ENCODE data around the gene SLC9A9. TPM values are rescaled to one million over a fixed set of nuclear protein-coding genes. Genes with fewer than 3 reads are reported as not detected.

SLC9A9 gene
- total and polyA plus RNA-seq, 10 of the 15 experiments (the other 5 are each of a cell fraction or from before 2014, with no cell fraction given): 3.5 to 14.2 (median 9.3) TPM

GRCh38 chr3:143288944-143289343 is 559.3 kb downstream of the SLC9A9 start:
- in situ Hi-C loops (cut with MboI): no loop called here
- no peaks in the 10 kb centered on the region for H3K36me3 ChIP-seq (ENCODE audit: control insufficient read depth in 2 of 2, insufficient read depth in 2 of 2, low read length in 1 of 2)
- BruUV-seq (replicated peaks): no TSS peak
- no peaks in the 10 kb centered on the region for H3K27me3 ChIP-seq (replicated peaks in 1 of 2; ENCODE audit: control insufficient read depth in 2 of 2, insufficient read depth in 2 of 2, low read length in 1 of 2)
- H3K4me3 ChIP-seq: no peak overlapping the region
- no peak overlapping the region for H3K4me2 ChIP-seq (ENCODE audit: control insufficient read depth, insufficient read depth)
- CTCF ChIA-PET: interaction anchor here (0.8 to 1.3 kb wide), 3 partner anchors 10 to 220 kb away, joined by 3 to 5 read pairs (median 5); no protein-coding TSS in a partner anchor
- H3K27ac ChIP-seq (ENCODE audit: control insufficient read depth, insufficient read depth): no peak overlapping the region
- DNase-seq (ENCODE audit: low read depth, low spot score) (no peak), ATAC-seq (no peak), FAIRE-seq (no peak)
- no peak overlapping the region for H2AFZ ChIP-seq (ENCODE audit: control insufficient read depth, low read depth, low read length)
- POLR2A ChIA-PET: no interaction called here
- RAD21 ChIA-PET (ENCODE audit: unreplicated experiment): no interaction called here
- SMC1A ChIA-PET (ENCODE audit: uncharacterized antibody, unreplicated experiment): interaction anchor here (0.6 to 1.1 kb wide), 3 partner anchors 10 to 105 kb away, joined by 3 to 4 read pairs (median 3); no protein-coding TSS in a partner anchor
- H3K4me1 ChIP-seq (ENCODE audit: control insufficient read depth, insufficient read depth, low read length): no peaks in the 10 kb centered on the region; the same call in 1 of the 2 replicates
- no peaks in the 10 kb centered on the region for H4K20me1 ChIP-seq (ENCODE audit: control insufficient read depth, insufficient read depth)
- intact Hi-C loops (cut with micrococcal nuclease; ENCODE audit: unreplicated experiment): no loop called here
- no peaks in the 10 kb centered on the region for H3K9me3 ChIP-seq (replicated peaks; ENCODE audit: control insufficient read depth, insufficient read depth, low read length)
- no peaks in the 10 kb centered on the region for H3K79me2 ChIP-seq (ENCODE audit: control insufficient read depth, insufficient read depth, low read length)
- no peak overlapping the region for H3K9ac ChIP-seq (ENCODE audit: control insufficient read depth, insufficient read depth, low read length)
- TF ChIP-seq KAT2A (conservative IDR thresholded peaks at IDR 0.05; ENCODE audit: control insufficient read depth, low read depth, low read length) (no peak), WRNIP1 (IDR thresholded peaks at IDR 0.05; ENCODE audit: borderline replicate concordance, low read depth, low read length) (no peak), ZBTB11 (CRISPR knock-in tag; IDR thresholded peaks at IDR 0.05) (no peak), BCLAF1 (IDR thresholded peaks at IDR 0.05) (no peak), TCF12 (IDR thresholded peaks at IDR 0.05; ENCODE audit: low read depth, low read length) (no peak)
- WGBS (ENCODE audit: insufficient coverage, insufficient replicate concordance, low lambda C conversion rate, missing lambda C conversion rate): 93% methylated on average over 2 of the region's 2 CpGs
